OCI-LY1 (cell line): ENCODE data around the gene DLX1.

Experiments
- EZH2 ChIP-seq: fragments of 200-600 bp; sonication (generic), shearing (Covaris generic); IDR thresholded peaks from 2 replicates; pipeline ENCODE4 v1.8.0; 2017; ENCODE audit warnings: borderline replicate concordance, mixed run types, mild to moderate bottlenecking, antibody characterized with exemption, low read length, moderate library complexity, mixed read lengths
- TF ChIP-seq, protein P1 (sequence below): fragments of 200-600 bp; sonication (generic), shearing (Covaris generic); IDR thresholded peaks from 2 replicates; pipeline ENCODE4 v1.5.1; 2017; ENCODE audit warnings: mild to moderate bottlenecking, antibody characterized with exemption, low read length, moderate library complexity, mixed read lengths

GRCh38 chr2:172129404-172129803 lies 44.1 kb downstream of the DLX1 start:
- TF ChIP-seq, protein P1, sequence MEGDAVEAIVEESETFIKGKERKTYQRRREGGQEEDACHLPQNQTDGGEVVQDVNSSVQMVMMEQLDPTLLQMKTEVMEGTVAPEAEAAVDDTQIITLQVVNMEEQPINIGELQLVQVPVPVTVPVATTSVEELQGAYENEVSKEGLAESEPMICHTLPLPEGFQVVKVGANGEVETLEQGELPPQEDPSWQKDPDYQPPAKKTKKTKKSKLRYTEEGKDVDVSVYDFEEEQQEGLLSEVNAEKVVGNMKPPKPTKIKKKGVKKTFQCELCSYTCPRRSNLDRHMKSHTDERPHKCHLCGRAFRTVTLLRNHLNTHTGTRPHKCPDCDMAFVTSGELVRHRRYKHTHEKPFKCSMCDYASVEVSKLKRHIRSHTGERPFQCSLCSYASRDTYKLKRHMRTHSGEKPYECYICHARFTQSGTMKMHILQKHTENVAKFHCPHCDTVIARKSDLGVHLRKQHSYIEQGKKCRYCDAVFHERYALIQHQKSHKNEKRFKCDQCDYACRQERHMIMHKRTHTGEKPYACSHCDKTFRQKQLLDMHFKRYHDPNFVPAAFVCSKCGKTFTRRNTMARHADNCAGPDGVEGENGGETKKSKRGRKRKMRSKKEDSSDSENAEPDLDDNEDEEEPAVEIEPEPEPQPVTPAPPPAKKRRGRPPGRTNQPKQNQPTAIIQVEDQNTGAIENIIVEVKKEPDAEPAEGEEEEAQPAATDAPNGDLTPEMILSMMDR, result no peak
- no peak for TF ChIP-seq EZH2
